Measurements from ENCODE around the gene PTPN13.
"Not testable (repeated sequence)": the region's sequence is repeated elsewhere in the genome, so short reads cannot be mapped to it uniquely, and the experiment has no call there.

Gene PTPN13

GRCh38 chr4:86718152-86718551 lies 124.0 kb downstream of the PTPN13 start:
- peak; percentile 28 for DNase-seq (ENCODE audit: low spot score)

GRCh38 chr4:86719149-86719548 lies 125.0 kb downstream of the PTPN13 start:
- DNase-seq (ENCODE audit: low spot score): not testable (repeated sequence)

GRCh38 chr4:86720508-86721068 lies 126.5 kb downstream of the PTPN13 start:
- DNase-seq (ENCODE audit: low spot score): peak; percentile 11

- DNase-seq (ENCODE audit: low spot score): no peak
These were observed 127.3 kb downstream of the PTPN13 start for GRCh38 chr4:86721412-86721811.

- peak; percentile 15 for DNase-seq (ENCODE audit: low spot score)
These were observed 136.2 kb downstream of the PTPN13 start for GRCh38 chr4:86730310-86730709.

- no peak for DNase-seq (ENCODE audit: low spot score)
These were observed 143.1 kb downstream of the PTPN13 start for GRCh38 chr4:86737244-86737643.

- peak; percentile 61 for DNase-seq (ENCODE audit: low spot score)
These were observed 147.7 kb downstream of the PTPN13 start for GRCh38 chr4:86741846-86742245.

GRCh38 chr4:86744570-86744969 lies 150.5 kb downstream of the PTPN13 start:
- no peak for DNase-seq (ENCODE audit: low spot score)

GRCh38 chr4:86749121-86749520 lies 155.0 kb downstream of the PTPN13 start:
- no peak for DNase-seq (ENCODE audit: low spot score)

GRCh38 chr4:86755388-86755787 lies 161.3 kb downstream of the PTPN13 start:
- DNase-seq (ENCODE audit: low spot score): no peak

GRCh38 chr4:86757468-86757867 lies 163.4 kb downstream of the PTPN13 start:
- DNase-seq (ENCODE audit: low spot score): no peak

- DNase-seq (ENCODE audit: low spot score): no peak
These were observed 165.2 kb downstream of the PTPN13 start for GRCh38 chr4:86759298-86759697.

GRCh38 chr4:86762649-86763048 lies 168.5 kb downstream of the PTPN13 start:
- no peak for DNase-seq (ENCODE audit: low spot score)

GRCh38 chr4:86769794-86770193 lies 175.7 kb downstream of the PTPN13 start:
- DNase-seq (ENCODE audit: low spot score): no peak

GRCh38 chr4:86771141-86771540 lies 177.0 kb downstream of the PTPN13 start:
- DNase-seq (ENCODE audit: low spot score): no peak

GRCh38 chr4:86775061-86775460 lies 180.9 kb downstream of the PTPN13 start:
- DNase-seq (ENCODE audit: low spot score): no peak

GRCh38 chr4:86778175-86778574 lies 184.1 kb downstream of the PTPN13 start:
- no peak for DNase-seq (ENCODE audit: low spot score)

- no peak for DNase-seq (ENCODE audit: low spot score)
These were observed 194.7 kb downstream of the PTPN13 start for GRCh38 chr4:86788826-86789225.

GRCh38 chr4:86791126-86791525 lies 197.0 kb downstream of the PTPN13 start:
- no peak for DNase-seq (ENCODE audit: low spot score)

GRCh38 chr4:86809809-86810208 lies 215.7 kb downstream of the PTPN13 start:
- no peak for DNase-seq (ENCODE audit: low spot score)

- no peak for DNase-seq (ENCODE audit: low spot score)
These were observed 216.7 kb downstream of the PTPN13 start for GRCh38 chr4:86810847-86811246.

- DNase-seq (ENCODE audit: low spot score): no peak
These were observed 221.5 kb downstream of the PTPN13 start for GRCh38 chr4:86815653-86816052.

- no peak for DNase-seq (ENCODE audit: low spot score)
These were observed 222.6 kb downstream of the PTPN13 start for GRCh38 chr4:86816501-86817273.

GRCh38 chr4:86818211-86818610 lies 224.1 kb downstream of the PTPN13 start:
- no peak for DNase-seq (ENCODE audit: low spot score)
